CD1c-positive myeloid dendritic cell (primary cell): Measurements from ENCODE around the gene UTF1.
"Not testable (repeated sequence)": the region's sequence is repeated elsewhere in the genome, so short reads cannot be mapped to it uniquely, and the experiment has no call there.

Source experiments
- DNase-seq: peaks from one replicate; pipeline ENCODE4 v3.0.0-alpha.2; 2016; ENCODE audit errors: extremely low spot score

Gene UTF1

DNA sequence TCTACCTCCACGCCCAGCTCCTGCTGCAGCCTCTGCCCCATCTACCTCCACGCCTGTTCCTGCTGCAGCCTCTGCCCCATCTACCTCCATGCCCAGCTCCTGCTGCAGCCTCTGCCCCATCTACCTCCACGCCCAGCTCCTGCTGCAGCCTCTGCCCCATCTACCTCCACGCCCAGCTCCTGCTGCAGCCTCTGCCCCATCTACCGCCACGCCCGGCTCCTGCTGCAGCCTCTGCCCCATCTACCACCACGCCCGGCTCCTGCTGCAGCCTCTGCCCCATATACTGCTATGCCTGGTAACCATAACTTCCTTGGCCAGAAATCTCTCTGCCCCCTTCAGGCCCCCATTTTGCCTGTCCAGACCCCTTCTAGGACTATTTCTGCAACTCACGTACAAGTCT, 35.0 kb downstream of the UTF1 start:
- not testable (repeated sequence) for DNase-seq

DNA sequence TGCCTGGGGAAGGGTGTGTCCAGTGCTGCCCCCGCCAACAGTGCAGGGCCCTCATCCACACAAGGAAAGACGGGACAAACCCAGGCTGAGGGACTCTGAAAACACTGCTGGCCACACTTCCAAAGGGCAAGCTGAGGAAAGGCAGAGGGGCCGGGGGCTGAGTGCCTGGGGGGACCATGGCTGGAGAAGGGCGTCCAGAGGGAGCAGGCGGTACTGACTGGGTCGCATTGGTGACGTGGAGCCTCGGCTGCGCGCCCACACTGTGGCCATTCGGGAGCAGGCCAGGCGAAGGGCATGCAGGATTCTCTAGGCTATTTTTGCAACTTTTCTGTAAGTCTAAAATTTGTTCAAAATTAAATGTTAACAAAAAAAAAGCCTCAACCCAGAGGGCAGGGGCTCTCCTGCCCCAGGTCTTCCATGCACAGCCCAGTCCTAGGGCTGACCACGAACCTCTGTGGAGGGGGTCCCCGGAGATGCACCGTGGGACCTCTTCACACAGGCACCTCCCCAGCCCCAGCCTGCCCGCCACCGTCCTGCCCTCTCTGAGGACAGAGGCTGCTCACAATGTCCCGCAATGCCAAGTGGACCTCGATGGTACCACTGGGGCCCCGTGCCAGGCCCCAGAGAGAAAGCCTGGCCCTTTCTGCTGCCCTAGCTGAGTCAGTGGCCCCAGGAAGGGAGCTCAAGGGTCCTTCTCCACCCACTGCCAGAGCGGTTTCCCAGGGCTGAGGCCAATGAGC, 36.2 kb downstream of the UTF1 start:
- no peak for DNase-seq

DNA sequence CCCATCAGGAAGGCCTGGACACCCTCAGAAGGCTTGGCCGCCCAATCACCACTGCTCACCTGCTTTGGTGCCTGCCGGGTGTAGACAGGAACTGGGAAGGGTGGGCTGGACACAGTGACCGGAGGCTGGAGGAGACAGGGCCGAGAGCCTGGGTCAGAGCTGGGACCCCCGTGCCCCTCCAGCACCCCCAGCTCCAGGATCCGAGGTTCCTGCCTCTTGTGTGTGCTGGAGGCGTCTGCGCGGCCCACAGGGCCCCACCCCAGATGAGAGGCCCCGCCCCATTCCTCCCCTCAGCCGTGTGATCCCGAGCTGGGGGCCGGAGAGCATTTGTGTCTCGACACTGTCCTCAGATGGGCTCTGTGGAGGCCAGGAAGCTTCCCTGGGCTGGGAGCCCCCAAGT, 37.3 kb downstream of the UTF1 start:
- no peak for DNase-seq

DNA sequence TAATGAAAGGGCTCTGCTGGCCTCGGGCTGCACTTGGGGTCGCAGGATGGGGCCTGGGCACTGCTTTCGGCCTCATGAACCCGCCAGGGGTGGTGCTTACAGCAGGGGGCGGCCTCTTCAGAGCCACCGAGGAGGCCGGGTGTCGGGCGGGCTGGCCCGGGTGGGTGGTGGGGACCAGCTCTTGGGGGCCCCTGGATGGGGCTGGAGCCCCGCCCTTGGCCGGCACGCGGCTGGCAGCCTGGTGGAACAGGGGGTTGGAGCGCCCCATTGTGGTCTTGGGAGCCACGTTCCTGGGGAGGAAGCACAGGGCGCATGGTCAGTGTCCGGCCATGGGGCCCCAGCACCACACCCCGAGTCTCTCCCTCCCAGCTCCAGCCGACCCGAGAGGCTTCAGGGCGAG, 37.8 kb downstream of the UTF1 start:
- no peak for DNase-seq

DNA sequence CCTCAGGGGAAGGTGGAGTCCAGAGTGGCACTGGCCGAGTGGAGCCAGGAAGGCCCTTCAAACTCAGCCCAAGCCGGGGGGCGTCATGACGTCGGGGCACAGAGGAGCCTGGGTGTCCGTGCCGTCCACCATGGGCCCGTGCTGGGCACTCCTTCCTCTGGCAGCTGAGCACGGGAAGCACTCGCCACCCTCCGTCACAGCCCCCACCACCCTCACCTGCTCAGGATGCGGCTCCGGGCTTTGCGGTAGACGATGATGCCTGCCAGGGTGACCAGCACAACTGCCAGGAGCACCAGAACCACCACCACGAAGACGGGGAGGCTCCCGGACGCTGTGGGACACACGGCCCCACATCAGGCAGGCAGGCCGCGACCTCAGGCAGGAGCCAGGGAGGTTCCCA, 38.5 kb downstream of the UTF1 start:
- DNase-seq: no peak

DNA sequence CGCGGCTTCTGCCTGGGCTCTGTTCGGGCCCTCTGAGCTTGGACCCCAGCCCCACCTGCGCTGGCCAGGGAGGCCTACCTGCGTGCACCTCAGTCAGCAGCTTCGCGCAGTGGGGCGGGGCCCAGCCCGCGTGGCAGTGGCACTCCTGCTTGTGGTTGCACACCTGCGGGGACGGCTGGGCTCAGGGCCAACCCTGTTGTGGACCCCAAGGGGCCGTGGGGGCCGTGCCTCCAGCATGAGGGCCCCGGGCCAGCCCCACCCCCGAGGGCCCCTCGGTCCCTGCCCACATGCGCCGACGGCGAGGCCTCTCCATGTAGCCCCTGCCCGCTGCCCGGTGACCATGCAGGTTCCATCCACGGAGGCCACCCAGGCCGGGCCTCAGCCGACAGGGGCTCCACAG, 39.4 kb downstream of the UTF1 start:
- DNase-seq: no peak

DNA sequence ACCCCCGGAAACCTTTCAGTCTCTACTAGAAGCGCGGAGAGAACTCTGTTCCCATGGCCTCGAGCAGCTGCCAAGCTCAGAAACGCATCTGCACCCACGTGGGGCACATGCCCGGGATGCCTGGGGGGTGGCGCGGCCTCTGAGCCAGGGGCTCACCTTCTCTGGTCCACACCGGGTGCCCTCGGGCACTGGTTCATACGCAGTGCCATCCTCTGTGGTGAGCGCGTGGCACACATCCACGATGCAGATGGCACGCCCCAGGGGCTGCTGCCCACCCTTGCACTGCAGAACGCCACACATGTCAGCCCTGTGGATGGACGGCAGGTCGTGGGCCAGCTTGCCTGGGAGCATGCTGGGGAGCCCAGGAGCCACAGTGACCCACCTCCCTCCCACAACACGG, 40.2 kb downstream of the UTF1 start:
- no peak for DNase-seq

DNA sequence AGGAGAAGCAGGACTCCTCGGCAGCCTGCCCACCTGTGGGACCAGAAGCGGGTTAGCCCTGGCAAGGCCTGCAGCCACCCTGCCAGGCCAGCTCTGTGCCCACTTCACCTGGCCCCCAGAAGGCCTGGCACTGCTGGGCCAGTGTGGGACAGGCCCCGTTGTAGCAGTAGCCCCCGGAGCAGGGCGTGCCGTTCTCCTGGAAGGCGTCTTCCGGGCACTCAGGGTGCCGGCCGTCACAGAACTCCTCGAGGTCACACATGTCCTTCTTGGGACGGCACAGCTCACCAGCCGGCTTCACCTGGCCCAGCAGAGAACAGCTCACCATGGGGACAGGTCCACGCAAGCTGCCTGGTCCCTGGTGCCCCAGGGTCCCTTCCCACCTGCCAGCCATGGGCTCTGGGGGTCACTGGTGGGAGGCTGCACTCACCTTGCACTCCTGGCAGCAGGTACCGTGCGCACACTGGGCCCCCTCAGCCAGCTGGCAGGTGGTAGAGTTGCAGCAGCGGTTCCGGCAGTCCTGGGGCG, 40.8 kb downstream of the UTF1 start:
- DNase-seq: no peak

DNA sequence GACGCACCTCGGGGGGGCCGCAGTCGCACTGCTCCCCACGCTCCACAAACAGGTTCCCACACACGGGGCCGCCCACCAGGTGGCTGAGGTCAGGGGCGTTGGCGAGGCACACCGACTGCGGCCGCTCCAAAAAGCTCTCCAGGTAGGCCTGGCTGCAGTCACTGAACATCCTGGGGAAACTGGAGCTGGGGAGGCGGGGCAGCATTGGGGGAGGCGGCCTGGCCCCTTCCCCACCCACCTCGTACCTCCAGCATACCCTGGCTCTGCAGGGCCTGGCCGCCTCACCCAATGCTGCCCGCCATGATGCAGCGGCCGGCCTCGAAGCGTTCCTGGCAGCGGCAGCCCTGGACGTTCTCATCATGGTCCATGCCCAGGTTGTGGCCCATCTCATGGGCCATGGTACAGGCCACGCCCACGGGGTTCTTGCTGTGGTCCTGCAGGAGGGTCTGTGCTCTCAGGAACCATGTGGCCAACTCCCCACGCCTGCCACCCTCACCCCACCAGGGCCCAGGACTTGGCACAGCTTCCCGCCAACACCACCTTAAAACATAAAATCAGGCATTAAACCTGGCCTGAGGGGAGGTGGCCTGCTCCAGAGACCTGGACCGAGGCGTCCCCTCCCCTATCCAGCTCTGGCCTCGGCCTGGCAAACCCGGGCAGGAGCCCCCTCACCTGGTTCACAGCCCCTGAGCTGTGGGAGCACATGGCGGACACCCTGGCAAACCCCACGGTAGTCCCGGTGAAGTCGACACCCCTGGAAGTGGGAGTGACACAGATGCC, 41.7 kb downstream of the UTF1 start:
- DNase-seq: no peak

DNA sequence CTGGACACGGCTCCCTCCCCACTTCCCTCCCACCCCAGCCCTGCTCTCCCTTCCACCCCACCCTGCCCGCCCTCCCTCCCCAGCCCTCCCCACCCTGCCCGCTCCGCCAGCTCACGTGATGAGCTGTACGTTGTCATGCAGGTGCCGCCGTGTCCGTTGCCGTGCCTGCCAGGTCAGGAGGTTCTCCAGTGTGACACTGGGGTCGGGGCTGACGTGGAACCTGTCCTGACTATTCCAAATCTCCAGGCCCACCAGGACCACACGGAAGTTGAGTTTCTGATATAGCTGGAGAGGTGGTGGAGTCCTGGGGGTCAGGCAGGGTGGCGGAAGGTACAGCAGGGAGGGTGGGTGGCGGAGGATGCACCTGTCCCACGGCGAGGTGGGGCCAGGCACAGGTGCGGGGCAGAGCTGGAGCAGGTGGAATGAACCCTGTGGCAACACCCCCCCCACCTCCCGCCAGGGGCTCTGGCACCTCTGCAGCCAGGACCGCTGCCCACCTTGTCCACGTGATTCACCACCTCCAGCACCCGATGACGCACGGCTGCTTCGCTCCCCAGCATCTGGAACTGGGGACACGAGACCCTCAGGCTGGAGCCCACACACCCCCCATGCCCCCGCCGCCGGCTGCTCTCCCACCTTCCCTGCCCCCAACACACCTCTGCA, 42.4 kb downstream of the UTF1 start:
- no peak for DNase-seq

DNA sequence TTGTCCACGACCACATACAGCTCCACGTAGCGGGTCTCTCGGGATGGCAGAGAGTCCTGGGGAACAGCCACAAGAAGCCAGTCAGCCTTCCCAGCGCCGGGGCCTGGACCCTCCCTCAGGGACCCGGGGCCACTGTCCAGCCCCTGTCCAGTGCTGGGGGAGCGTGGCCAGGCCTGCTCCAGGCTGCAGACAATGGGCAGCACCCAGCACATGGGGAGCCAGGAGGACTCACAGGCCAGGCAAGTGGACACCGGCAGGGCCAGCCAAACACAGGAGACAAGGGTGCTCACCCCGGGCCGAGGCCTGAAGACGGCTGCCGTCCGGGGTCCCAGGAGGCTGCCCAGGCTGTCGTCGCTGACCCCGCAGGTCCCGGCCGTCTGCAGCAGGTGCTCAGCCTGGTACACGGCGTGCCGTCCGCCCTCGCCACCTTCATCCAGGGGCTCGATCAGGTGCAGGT, 43.0 kb downstream of the UTF1 start:
- no peak for DNase-seq

DNA sequence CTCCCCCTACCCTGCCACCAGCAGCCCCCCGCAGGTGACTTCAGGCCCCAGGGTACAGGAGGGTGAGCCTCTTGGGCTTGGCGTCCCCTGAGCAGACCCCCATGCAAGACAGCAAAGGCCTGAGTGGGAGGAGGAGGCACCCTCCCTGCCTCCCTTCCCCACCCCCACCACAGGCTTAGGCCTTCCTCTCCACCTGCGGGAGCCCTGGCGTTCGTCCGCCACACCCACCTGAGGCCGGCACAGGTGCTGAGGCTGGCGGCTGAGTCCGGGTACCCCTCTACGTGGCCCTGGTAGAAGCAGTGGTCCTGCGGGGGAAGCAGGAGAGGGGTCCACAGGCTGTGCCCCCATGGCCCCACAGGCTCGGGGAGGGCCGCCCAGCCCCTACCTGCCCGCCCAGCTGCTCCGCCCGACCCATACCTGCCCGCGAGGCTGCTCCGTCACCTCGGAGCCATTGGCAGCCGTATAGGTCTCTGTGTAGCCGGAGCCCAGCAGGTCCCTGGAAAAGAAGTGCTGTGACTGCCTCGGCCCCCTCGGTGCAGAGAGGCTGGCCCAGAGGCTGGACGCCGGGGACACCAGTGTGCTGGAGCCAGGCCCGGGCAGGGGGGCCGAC, 43.6 kb downstream of the UTF1 start:
- DNase-seq: no peak

DNA sequence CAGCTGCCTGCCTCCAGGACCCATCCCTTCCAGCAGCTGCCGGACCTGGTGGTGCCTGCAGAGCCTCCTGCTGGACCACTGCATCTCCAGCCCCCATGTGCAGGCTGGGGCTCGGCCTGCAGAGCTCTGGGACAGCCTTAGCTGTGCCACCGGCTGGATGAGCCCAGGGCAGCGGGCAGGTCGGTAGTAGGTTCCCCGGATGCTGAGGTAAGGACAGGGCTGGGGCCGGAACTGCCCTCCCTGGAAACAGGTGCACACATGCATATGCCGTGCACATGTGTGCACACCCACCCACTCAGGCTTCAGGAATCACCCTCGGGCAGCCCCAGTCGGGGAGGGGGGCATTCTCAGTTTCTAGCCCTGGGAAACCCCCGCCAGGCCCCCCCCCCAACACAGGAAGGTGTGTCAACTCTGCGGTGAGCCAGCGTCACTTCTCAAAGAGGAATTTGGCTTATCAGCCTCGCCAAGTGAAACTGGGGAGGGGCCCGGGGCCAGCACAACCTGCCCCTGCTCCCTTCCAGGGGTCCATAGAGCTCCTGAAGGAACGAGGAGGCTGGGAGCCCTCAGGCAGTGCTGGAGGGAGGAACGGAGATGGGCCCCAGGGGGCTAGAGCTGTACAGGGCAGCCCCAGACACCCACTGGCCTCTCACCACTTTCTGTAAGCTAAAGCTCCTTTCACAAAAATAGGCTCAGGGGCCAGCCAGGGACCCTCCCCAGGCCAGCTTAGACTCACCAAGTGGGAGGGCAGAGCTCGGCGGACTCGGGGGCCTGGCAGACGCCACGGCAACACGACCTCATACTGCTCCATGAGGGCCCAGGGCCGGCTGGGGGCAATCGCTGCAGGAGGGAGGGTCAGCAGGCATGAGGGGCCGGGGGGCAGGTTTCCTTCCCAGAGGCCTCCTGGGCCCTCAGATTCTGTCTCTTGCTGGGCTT, 45.0 kb downstream of the UTF1 start:
- peak; percentile 80 for DNase-seq

DNA sequence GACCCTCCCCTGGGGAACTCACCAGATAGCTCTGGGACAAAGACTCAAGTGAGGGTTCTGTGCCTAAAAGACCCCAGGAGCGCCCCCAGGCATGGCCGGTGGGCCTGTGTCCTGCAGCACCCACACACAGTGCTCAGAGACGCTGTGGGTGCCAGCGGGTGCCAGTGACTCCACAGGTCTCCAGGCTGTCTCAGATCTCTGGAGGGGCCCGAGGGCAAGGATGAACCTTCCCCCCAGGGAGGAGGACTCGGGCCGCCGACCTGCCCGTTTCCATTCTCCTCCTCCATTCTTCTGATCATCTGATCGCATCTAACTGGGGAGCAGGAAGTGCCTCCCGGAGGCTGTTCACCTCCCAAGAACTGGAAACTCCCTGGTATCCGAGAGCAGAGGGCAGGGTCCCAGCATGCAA, 45.7 kb downstream of the UTF1 start:
- DNase-seq: peak; percentile 39

DNA sequence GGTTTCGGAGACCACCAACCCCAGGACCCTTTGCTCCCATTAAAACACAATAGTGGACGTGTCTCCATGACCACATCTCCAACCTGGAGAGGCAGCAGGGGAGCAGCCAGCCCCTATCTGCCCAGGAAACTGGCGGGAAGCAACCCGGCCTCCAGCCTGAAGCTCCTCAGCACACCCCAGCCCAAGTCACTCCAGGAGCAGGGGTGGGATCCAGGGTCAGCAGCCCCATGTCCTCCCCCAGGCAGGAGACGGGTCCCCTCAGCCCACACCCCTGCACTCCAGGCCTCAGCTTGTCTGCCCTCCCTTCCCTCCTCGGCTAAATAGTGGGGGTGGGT, 46.0 kb downstream of the UTF1 start:
- no peak for DNase-seq

DNA sequence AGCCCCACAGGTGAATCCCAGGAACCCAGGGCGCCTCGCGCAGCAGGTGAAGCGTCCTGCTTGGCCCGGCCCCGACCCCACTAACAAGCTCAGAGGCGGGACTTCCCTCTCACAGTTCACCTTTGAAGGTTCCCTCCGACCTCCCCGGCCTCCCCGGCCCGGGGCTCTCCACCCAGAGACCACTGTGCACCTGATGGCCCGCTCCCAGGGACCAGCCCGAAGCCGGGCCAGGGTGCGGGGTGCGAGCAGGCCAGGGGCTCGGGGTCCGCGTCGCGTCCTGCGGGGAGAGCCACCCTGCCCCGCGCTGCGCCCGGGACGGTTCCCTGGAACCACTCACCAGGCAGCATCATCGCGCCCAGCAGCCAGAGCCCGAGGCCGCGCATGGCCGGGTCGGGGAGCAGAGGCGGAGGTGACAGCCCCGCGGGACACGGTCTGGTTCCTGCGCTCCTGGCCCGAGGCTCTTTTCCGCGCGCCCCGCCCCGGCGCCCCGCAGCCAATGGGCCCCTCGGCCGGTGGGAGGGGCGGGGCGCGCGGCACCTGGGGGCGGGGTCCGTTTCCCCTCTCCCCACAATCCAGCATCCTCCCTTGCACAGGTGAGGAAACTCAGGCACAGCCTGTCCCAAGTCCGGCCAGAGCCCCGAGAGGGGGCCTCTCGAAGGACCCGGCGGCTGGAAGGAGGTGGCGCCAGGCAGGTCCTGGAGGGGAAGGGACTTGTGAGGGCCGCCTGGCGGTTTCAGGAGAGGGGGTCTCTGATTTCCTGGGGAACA, 46.6 kb downstream of the UTF1 start, which contains the start of gene ADAM8:
TSS of gene ADAM8 (minus strand) at position 434 of the 767 bp plus-strand sequence. CDS start at position 383, 51 bp downstream.
- DNase-seq: peak; percentile 60

DNA sequence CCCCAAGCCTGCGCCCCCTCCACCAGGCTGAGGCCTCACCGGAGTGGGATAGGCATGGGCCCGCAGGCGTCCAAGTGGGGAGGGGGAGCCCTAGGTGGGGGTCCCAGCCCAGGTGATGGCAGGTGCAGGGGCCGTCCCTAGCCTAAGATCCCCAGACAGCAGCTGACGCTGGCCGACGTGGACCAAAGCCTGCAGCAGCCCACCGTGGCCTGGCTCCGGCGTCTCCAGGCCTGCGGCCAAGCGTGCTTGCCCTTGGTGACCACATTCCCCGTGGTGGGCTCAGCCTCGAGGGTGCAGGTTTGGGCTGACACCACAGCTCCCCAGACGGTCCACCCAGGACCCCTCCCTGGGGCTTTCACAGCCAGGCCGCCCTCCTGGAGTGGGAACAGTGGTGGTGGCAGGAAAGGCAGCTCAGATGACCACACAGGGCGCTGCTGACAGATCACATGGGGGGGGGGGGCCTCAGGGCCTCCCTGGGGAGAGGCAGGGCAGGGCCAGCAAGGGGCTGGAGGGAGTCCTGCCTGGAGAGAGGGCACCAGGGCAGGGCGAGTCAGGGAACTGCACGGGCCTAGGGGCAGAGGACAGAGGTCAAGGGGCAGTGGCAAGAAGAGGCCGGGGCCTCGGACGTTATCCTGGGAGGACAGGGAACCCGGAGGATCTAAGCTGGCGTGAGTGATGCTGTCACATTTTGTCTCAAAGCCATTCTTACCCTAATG, 47.4 kb downstream of the UTF1 start:
- no peak for DNase-seq

DNA sequence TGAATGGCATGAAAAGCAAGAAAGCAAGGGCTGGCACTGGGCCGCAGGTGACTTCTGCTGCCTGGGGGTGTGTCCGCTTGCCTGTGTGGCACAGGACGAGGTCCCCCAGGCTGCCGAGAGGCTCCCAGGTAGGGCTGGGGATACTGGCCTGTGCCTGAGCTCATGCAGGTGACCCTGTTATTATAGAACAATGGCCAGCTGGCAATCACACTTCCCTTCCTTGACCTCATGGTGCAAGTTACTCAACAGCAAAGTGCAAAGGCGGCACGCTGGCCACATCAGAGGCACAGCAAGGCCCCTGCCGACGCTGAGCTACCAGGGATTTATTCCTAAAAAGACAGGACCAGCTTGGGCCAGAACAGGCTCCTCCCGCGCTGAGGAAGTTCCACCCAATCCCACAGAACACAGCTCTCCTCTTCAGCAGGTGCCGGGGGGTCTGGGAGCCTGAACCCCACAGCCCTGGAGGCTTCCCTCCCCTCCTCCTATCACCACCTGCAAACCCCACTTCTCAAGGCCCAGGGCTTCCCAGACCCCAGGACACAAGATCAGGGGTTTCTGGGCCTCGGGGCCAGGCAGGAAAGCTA, 48.1 kb downstream of the UTF1 start:
- peak; percentile 70 for DNase-seq
